ENCODE measurements around the gene NPC2.
"Not testable (repeated sequence)": the region's sequence is repeated elsewhere in the genome, so short reads cannot be mapped to it uniquely, and the experiment has no call there.

The NPC2 gene

GRCh38 chr14:74469548-74470518 is 23.3 kb downstream of the NPC2 start:
- DNase-seq (ENCODE audit: low spot score): no peak

GRCh38 chr14:74468513-74468912 is 24.6 kb downstream of the NPC2 start:
- DNase-seq (ENCODE audit: low spot score): no peak

- DNase-seq (ENCODE audit: low spot score): no peak
Measured at GRCh38 chr14:74465335-74465734, 27.8 kb downstream of the NPC2 start.

- no peak for DNase-seq (ENCODE audit: low spot score)
Measured at GRCh38 chr14:74464785-74465184, 28.3 kb downstream of the NPC2 start.

- no peak for DNase-seq (ENCODE audit: low spot score)
Measured at GRCh38 chr14:74463697-74464096, 29.4 kb downstream of the NPC2 start.

GRCh38 chr14:74462993-74463392 is 30.1 kb downstream of the NPC2 start:
- DNase-seq (ENCODE audit: low spot score): no peak

- DNase-seq (ENCODE audit: low spot score): no peak
Measured at GRCh38 chr14:74459976-74460375, 33.1 kb downstream of the NPC2 start.

GRCh38 chr14:74459289-74459946 is 33.7 kb downstream of the NPC2 start:
- peak; percentile 14 for DNase-seq (ENCODE audit: low spot score)

- no peak for DNase-seq (ENCODE audit: low spot score)
Measured at GRCh38 chr14:74457565-74457895, 35.6 kb downstream of the NPC2 start.

- DNase-seq (ENCODE audit: low spot score): no peak
Measured at GRCh38 chr14:74456684-74457564, 36.2 kb downstream of the NPC2 start.

GRCh38 chr14:74454397-74454796 is 38.7 kb downstream of the NPC2 start:
- not testable (repeated sequence) for DNase-seq (ENCODE audit: low spot score)

GRCh38 chr14:74444866-74445265 is 48.2 kb downstream of the NPC2 start:
- DNase-seq (ENCODE audit: low spot score): no peak

GRCh38 chr14:74442757-74443156 is 50.3 kb downstream of the NPC2 start:
- DNase-seq (ENCODE audit: low spot score): no peak

GRCh38 chr14:74441113-74441512 is 52.0 kb downstream of the NPC2 start:
- no peak for DNase-seq (ENCODE audit: low spot score)

- DNase-seq (ENCODE audit: low spot score): no peak
Measured at GRCh38 chr14:74438351-74438915, 54.7 kb downstream of the NPC2 start.

- DNase-seq (ENCODE audit: low spot score): no peak
Measured at GRCh38 chr14:74437496-74438053, 55.5 kb downstream of the NPC2 start.

GRCh38 chr14:74434294-74434693 is 58.8 kb downstream of the NPC2 start:
- DNase-seq (ENCODE audit: low spot score): no peak

- DNase-seq (ENCODE audit: low spot score): no peak
Measured at GRCh38 chr14:74429991-74430390, 63.1 kb downstream of the NPC2 start.

Measured in cerebellar cortex (tissue), 1 donor.